GM12891 (cell line): ENCODE data around the gene ANKS1A.

Experiments
- PAX5 ChIP-seq: IDR thresholded peaks from 2 replicates; pipeline ENCODE4 v1.6.1; 2011; ENCODE audit warnings: low read length, moderate library complexity, mild to moderate bottlenecking; ENCODE audit not compliant: insufficient read depth, severe bottlenecking
- POLR2A ChIP-seq: IDR thresholded peaks from 2 replicates; pipeline ENCODE4 v1.6.1; 2011; ENCODE audit warnings: low read depth, low read length, control low read depth
- POLR2AphosphoS5 ChIP-seq: IDR thresholded peaks from 2 replicates; pipeline ENCODE4 v1.6.1; 2011; ENCODE audit warnings: low read depth, low read length, control low read depth
- SPI1 ChIP-seq: IDR thresholded peaks from 2 replicates; pipeline ENCODE4 v1.6.1; 2011; ENCODE audit warnings: low read depth, low read length, control low read depth
- TAF1 ChIP-seq: IDR thresholded peaks from 2 replicates; pipeline ENCODE4 v1.6.1; 2011; ENCODE audit warnings: low read depth, low read length, control low read depth

GRCh38 chr6:35026434-35027222, 137.6 kb downstream of the ANKS1A start:
- TF ChIP-seq POLR2A: no peak
- no peak for TF ChIP-seq POLR2AphosphoS5
- no peak for TF ChIP-seq SPI1
- TF ChIP-seq TAF1: no peak
- no peak for TF ChIP-seq PAX5
